ENCODE measurements around the gene RBM44.

Gene RBM44

GRCh38 chr2:237873897-237874551 lies 75.4 kb downstream of the RBM44 start:
- no peak for DNase-seq

DNA sequence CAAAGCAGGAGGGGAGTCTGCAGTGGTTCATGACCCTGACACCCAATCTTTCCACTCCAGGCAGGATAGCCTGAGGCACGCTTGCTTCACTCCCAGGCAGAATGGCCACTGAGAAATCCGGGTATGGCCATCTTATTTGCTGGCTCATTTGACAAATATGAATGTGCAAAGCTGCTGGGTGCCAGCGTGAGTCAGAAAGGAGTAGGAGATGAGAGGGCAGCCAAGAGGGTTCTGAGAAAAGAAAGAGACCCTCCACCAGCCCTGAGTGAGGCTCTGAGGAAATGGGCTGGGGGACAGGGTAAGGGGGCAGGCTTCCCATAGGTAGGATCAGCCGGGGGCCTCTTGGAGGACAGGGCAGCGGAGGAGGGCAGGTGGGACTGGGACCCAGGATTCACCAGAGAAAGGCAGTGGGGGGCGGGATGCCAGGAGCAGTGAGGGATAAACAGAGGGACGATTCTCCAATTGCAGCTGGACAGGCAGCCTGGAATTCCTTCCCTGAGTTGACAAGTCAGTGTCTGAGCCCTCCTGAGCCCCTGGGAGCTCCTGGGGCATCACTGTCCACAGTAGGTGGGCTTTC lies 76.1 kb downstream of the RBM44 start:
- no peak for DNase-seq

- no peak for DNase-seq
These were observed 76.9 kb downstream of the RBM44 start for GRCh38 chr2:237875256-237876060.

- no peak for DNase-seq
These were observed 77.5 kb downstream of the RBM44 start for GRCh38 chr2:237876061-237876526.

GRCh38 chr2:237876532-237876931 lies 78.0 kb downstream of the RBM44 start:
- DNase-seq = no peak

DNA sequence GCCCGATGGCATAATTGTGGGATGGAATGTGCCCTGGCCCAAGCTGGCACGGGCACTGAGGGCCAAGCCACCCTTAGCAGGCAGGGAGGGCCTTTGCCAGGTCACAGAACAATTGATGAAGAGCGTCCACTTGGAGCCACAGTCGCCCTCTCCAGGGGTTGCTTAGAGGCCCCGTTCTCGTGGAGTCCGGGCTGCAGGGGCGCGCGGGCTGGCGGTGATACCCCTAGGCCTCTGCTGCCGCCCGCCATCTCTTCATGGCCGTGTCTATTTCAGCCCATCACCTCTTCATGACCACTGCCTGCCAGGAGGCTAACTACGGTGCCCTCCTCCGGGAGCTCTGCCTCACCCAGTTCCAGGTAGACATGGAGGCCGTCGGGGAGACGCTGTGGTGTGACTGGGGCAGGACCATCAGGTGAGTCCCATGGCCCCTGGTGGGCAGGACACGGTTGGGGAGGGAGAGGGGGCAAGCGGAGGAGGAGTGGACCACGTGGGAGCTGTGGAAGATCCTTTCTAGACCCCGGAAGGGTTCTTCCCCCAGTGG lies 78.4 kb downstream of the RBM44 start:
- DNase-seq = no peak

DNA sequence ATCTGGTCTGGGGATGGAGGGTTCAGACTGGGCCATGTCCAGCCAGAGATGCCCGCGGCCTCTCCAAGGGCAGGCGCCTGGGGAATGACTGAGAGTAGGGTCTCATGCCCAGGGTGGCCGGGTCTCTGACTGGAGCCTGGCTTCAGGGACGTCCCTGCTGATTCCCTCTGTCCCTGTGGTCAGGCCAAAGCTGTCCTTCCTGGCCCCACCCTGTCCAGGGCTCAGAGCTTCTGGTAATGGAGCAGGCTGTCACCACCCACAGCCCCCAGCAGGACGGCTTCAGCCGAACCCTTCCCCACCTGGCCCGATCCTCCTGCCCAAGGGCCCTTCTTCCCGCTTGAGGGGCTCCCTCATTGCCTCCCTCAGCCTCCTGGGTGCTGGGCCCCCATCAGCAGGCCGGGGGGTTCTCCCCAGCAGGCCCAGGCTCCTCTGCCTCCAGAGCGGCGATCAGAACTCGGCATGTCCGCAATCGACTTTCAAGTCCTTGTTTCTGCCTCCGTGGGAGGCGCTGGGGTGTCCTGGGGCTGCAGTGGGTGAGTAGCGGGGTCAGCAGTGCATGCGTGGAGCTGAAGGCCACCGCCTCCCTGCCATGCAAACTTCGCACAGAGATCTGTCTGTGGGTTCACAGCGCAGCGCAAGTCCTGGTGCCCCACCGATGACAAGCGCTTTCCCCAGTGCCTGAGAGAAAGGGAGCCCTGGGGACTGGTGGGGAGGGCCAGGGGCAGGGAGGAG lies 79.2 kb downstream of the RBM44 start:
- no peak for DNase-seq

DNA sequence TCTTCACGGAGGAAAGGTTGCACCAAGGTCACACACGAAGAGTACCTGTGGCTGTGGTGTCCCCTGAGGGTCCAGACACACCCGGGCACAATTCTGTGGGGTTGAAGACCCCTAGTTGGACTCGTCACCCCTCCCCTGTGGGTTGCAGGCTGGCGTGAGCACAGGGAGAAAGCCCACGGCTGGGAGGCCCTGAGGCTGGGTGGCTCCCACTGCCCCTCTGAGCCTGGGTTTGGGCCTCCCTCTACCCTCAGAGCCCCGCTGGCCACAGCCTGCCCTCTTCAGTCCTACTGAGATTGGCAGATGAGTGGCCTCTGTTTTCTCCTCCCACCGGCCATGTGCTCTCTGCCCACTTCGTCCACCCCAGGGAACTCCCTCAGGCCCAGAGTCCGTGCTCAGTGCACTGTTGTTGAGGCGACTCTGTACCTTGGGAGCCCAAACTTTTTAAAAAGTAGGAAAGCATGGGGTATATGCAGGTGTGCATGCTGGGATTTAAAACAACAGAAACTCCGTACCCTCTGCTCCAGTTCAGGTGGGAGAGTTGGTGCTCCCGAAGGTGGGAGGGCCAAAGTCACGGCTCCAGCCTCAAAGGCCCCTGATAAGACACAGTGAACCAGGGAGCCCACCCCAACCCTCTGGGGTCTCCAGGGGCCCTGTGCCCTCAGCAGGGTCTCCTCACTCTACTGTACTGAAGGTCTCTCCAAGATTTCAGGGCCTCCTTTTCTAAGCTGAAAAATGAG lies 79.9 kb downstream of the RBM44 start:
- DNase-seq = no peak

DNA sequence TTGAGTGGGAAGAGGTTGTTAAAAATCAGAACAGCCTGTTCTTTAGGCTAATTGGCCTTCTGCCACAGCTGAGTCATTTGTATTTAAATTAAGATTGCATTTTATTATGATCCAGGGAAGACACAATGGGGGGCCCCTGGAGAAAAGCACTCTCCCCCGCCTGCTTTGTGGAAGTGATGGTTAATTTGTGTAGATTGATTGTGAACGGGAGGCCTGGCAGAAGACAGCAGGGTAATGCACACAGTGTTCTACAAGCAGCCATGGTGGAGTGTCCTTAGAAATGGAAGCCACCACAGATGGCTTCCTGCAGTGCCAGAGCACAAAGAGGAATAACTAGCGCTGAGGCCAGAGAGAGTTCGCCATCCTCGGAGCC lies 80.5 kb downstream of the RBM44 start:
- DNase-seq = no peak

DNA sequence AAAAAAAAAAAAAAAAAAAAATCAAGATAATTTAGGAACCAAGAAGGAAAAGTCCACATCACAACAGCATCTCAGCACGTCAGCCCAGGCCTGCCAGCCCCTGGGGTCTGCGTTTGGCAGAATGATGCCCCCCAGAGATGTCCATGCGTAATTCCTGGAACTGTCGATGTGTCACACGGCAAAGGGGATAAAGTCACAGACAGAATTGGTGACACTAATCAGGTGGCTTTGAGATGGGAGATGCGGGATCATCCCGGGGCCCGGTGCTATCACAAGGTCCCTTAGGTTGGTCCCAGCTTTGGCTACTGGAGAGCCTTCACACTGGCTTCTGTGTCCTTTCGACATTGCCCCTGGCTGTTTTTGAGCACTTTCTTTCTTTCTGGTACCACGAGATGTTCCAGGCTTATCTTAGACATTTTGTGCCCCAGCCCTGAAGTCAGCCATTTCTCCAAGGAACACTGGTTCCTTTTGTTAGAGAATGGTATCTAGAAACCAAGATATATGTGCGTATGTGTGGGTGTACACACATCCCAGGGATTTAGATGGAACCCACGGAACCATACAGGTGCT lies 81.5 kb downstream of the RBM44 start:
- DNase-seq = no peak

DNA sequence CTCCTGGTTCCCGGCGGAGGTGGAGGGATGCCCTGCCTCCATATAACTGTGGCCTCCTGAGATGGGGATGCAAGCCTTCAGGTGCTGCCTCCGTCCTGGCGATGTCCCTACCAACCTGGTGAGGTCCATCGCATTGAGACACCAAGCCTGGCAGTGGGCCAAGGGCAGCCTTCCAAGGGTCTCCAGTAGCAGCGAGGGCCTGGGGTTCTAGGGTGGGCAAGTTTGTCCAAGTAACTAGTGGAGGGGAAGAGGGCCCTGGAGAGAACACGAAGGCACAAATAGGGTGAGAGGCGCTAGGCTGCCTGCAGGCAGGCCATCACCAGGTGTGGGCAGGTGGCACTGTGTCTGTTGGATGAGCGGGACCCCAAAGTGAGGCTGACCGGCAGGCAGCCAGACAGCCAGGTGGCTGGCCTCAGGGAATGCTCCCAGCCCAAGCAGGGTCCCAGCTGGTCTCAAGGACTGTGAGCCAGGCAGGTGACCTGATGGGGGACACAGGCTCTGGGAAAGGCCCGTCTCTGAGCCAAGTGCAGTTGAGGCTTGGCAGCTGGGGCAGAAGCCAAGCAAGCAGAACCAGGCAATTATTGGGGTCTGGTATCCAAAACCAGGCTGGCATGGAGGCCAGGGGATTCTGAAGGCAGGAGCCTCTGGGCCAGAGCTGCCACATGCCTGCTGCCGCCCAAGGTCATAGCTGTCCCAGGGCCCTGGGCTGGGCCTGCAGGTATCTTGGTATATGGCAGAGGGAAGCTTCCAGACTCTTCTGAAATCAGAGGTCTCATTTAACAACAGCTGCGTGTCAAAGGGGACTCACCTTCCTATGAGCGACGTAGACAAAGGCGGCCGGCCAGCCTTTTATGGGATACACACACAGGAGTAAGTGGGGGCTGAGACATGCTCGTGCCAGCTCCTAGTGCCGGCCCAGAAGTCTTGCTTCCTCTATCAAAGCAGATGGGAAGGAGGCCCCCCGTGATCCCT lies 84.2 kb downstream of the RBM44 start:
- no peak for DNase-seq

GRCh38 chr2:237883951-237884446 lies 85.4 kb downstream of the RBM44 start:
- DNase-seq = no peak

- DNase-seq = no peak
These were observed 86.1 kb downstream of the RBM44 start for GRCh38 chr2:237884681-237885080.

DNA sequence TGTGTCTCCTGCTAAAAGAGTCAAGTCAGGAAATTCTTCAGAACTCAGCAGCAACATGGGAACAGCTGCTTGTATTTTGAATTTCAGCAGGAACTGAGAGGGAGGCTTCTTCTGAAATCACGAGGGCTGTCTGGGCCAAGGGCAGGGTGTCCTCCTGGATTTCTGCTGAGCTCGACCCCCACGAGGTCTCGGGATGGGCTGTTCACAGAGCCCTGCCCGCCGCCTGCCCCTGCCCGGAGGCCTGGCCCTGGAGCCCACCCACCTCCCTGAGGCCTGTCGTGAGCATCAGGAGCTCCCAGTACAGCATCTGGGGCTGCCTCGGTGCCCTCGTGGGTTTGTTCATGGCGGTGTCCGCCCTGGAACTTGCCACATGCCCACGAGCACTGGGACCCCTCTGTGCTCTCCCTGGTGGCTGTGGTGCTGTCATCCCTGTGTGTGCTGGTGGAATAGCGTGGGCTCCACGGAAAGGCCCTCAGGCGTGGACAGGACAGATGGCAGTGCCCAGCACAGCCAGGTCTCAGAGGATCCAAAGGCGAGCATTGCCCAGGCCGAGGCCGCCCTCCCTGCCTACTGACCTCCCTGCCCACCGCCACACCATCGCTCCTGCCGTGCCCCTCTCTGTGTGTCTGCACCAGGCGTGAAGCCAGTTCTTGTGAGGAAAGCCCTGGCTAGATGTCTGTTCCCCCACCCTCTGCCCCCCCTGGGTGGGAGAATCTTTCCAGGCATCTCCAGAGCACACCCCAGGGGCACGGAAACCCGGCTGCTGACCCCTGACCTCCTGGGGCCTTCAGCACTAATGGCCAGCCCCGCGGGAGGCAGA lies 86.7 kb downstream of the RBM44 start:
- no peak for DNase-seq

DNA sequence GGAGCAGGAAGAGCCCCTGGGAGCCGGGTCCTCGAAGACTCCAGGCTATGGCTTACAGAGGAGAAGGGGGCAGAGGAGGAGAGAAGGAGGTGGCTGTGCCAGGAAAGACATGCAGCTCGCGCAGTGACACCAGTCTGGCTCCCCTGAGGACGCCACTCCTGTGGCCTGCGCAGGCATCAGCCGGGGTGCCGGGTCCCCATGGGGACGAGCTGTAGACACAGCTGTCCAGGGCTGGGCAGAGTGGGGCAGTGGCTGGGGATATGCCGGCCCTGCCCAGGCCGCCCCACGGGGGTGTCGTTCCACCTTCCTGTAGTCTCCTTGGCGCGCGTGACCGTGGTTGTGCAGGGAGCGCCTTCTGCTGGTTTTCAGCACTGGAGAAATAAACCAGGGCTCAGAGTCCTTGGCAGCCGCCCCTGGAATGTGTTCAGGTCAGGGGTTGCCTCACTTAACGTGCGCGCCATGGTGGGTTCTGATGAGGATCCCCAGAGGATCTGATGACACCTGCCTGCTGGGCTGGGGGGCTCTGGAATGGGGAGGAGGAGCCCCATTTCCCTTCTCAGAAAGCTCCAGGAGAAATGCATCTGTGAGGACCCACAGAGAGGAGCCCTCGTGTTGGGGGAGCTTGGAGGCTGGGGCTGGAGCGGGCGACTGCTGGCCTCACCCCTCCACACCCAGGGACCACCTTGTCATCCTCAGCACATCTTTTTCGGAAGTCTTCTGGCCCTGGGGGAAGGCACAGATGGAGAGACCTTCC lies 87.5 kb downstream of the RBM44 start:
- no peak for DNase-seq

- no peak for DNase-seq
These were observed 88.3 kb downstream of the RBM44 start for GRCh38 chr2:237886685-237887481.

GRCh38 chr2:237888389-237888788 lies 89.8 kb downstream of the RBM44 start:
- DNase-seq = no peak

GRCh38 chr2:237889016-237889415 lies 90.4 kb downstream of the RBM44 start:
- no peak for DNase-seq

All from OCI-M1 (cell line).